Kidney tubule cell (primary cell): Measurements from ENCODE around the gene COL5A3.
A peak's percentile ranks its signal among the peaks of the same experiment; 100 is the strongest.
"Not testable (repeated sequence)": the region's sequence is repeated elsewhere in the genome, so short reads cannot be mapped to it uniquely, and the experiment has no call there.

Experiments used
- DNase-seq: peaks from one replicate; pipeline ENCODE4 v3.0.0-alpha.2; 2018; ENCODE audit warnings: low spot score

Gene COL5A3

GRCh38 chr19:9970481-9970880 is 39.8 kb downstream of the COL5A3 start:
- DNase-seq: no peak

GRCh38 chr19:9969688-9969975 is 40.7 kb downstream of the COL5A3 start:
- no peak for DNase-seq

- DNase-seq: no peak
These were observed 41.2 kb downstream of the COL5A3 start for GRCh38 chr19:9968820-9969687.

GRCh38 chr19:9967326-9967725 is 43.0 kb downstream of the COL5A3 start:
- no peak for DNase-seq

GRCh38 chr19:9966448-9966847 is 43.9 kb downstream of the COL5A3 start:
- no peak for DNase-seq

- DNase-seq: no peak
These were observed 44.3 kb downstream of the COL5A3 start for GRCh38 chr19:9966024-9966423.

- no peak for DNase-seq
These were observed 47.5 kb downstream of the COL5A3 start for GRCh38 chr19:9962623-9963290.

DNA sequence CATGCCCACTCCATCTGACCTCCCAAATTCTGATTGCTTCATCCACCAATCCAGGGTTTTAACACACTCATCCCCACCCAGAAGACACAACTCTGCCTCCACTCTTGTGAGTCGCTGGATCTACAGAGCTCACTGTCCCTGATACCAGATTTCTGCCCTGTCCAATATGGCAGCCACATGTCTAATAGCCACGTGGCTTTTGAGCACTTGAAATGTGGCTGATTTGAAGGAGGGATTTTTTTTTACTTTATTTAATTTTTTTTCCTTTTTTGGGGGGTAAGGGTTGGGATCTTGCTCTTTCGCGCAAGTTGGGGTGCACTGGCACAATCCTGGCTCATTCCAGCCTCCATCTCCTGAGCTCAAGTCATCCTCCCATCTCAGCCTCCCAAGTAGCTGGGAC is 49.2 kb downstream of the COL5A3 start:
- DNase-seq: no peak

DNA sequence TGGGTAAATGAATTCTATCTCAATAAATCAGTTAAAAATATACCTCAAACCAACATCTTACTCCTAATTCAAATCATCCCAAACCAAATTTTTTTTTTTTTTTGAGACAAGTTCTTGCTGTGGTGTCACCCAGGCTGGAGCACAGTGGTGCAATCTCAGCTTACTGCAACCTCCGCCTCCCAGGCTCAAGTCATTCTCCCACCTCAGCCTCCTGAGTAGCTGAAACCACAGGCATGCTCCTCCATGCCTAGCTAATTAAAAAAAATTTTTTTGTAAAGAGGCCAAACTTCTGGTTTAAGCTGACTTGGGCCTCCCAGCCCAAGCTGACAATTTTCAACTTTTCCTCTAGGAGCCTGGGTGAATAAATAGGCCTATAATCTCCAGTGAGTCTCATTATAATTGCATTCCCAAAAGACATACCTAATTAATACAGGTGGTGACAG is 51.9 kb downstream of the COL5A3 start:
- no peak for DNase-seq

GRCh38 chr19:9956956-9957355 is 53.3 kb downstream of the COL5A3 start:
- no peak for DNase-seq

- DNase-seq: no peak
These were observed 56.3 kb downstream of the COL5A3 start for GRCh38 chr19:9953802-9954542.

DNA sequence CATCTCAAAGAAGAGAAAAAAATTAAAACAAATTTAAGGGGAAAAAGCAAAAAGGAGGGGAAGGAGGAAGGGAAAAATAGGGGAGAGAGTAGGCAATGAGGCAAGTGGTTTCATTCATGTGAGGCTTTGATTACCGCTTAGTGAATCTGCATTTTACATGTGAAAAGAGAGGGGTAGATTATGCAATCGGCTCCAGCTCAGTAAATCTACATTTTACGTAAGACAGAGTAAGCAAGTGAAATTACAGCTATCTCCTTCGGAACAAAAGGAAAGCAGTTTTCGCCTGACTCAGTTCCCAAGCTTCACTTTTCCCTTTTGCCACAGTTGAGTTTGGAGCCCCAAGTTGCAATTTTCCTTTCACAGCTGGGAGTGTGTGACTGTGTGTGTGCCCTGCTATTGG is 58.0 kb downstream of the COL5A3 start:
- DNase-seq: no peak

DNA sequence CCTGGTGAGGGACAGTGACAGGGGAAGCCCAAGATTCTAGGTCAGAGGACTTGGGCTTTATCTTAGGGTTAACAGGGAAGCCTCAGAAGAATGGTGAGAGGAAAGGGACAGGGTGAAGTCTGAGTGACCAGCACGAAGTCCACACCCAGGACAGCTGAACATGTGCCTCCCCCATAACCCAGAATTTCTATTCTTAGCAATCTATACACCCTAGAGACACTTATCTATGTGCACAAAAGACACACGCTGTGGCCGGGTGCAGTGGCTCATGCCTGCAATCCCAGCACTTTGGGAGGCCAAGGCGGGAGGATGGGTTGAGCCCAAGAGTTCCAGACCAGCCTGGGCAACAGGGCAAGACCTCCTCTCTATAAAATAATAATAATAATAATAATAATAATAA is 62.9 kb downstream of the COL5A3 start:
- DNase-seq: no peak

DNA sequence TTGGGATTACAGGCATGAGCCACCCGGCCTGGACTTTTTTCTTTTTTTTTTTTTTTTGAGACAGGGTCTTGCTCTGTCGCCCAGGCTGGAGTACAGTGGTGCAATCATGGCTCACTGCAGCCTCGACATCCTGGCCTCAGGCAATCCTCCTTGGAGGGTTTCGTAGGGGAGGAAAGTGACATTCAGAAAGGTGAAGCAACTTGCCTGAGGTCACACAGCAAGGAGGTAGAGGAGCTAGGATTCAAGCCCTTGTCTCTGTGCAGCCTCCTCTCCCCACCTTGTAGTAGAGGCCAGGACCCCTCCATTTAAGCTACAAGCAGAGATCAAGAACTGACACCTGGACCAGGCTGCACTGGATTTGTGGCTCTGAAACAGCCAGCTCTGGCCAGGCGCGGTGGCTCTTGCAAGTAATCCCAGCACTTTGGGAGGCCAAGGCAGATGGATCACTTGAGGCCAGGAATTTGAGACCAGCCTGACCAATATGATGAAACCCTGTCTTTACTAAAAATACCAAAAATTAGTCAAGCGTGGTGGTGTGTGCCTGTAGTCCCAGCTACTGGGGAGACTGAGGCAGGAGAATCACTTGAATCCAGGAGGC is 63.7 kb downstream of the COL5A3 start:
- DNase-seq: not testable (repeated sequence)

DNA sequence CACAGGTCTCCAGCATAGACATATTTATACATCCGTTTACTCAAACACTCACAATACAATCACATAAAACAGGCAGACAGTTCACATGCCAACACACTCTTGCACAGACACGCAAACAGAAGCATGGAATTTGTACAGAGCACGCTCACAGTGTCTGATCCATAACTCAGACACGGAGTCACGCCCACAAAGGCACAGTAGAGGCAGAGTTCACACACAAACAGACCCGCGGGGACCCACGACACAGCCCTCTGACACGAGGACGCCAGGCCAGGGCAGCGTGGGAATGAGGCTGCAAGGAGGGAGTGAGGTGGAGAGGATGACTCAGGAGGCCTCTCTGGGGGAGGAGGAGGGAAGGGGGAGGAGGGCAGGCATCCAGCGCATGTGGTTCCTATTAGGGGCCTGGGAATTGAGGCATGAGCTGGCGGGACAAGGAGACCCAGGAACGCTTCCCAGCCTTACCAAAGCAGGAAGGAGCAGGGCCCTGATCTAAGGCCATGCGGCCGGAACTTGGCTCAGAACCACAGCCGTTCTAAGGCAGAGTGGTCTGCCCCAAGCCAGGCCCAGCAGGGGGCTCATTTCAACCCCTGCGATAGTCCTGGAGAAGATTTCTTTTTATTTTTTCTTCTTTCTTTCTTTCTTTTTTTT is 64.9 kb downstream of the COL5A3 start:
- peak; percentile 77 for DNase-seq

GRCh38 chr19:9943744-9944143 is 66.6 kb downstream of the COL5A3 start:
- no peak for DNase-seq

DNA sequence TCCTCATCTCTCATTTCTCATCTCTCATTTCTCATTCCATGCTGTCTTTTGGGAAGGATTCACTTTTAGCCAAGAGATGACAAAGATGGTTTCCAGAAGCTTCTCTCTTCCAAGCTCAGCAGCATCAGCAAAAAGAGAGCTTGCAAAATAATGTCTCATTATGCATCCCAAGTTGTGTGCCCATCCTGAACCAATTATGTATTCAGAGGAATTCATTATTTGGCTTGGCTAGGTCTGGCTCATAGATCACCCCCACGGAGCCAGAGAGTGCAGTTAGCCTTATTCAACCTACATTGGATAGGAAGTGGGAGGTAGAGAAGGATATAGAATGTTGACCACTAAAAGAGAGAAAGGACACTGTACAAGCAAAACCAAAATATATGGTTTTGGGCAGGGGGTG is 68.6 kb downstream of the COL5A3 start:
- DNase-seq: no peak

- no peak for DNase-seq
These were observed 69.1 kb downstream of the COL5A3 start for GRCh38 chr19:9941231-9941630.

DNA sequence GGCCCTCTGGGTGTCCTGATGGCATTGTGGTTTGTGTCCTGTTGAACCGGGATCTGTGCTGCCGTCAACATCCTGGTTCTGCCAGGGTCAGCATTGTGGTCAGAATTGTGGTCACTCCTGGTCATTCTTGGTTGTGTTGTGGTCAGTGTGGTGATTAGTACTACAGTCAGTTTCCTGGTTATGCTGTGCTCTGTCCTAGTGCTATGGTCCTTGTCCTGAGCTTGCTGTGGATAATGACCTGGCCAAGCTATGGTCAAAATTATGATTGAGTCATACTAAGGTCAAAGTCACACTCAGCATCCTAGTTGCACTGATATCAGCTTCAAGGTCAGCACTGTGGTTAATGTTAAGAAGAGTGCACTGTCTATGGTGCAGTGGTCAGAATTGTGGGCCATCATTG is 69.5 kb downstream of the COL5A3 start:
- peak; percentile 29 for DNase-seq

DNA sequence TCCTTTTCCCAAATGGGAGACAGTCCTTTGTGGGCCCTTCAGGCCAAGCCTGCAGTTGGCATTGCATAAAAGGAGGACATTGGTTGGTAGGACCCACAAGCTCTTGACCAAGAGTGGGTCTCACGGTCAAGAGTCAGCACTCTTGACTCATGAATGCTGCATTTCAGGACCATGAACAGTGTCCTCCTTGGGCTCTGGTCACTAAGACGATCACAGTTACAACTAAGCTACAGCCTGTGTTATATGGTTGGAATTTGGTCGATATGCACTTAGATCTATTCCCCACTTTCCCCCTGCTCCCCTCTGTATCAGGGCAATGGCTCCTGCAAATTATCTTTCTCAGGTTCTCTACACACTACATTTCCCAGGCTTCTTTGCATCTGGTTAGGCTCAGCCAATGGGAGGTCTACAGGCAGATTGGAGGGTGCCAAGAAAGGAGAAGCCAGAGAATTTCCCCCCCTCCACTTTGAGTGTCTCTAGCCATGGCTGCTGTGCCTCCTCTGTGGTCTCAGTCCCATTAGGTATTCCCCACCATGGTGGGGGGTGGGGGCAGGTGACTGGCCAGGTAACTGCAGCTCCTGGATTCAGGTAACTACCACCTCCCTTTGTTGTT is 70.9 kb downstream of the COL5A3 start:
- no peak for DNase-seq

- no peak for DNase-seq
These were observed 73.3 kb downstream of the COL5A3 start for GRCh38 chr19:9937001-9937411.
